Measurements from ENCODE around the gene UBE2I.
A peak's percentile ranks its signal among the peaks of the same experiment; 100 is the strongest.

UBE2I gene

GRCh38 chr16:1338119-1338730, 28.8 kb downstream of the UBE2I start:
- FAIRE-seq (no peak), DNase-seq (ENCODE audit: extremely low spot score, insufficient read length, low read depth) (no peak)

- FAIRE-seq (no peak), DNase-seq (ENCODE audit: extremely low spot score, insufficient read length, low read depth) (no peak)
Measured at GRCh38 chr16:1338855-1339675, 29.6 kb downstream of the UBE2I start.

- FAIRE-seq: no peak
- no peak for DNase-seq (ENCODE audit: extremely low spot score, insufficient read length, low read depth)
Measured at GRCh38 chr16:1340730-1341494, 31.5 kb downstream of the UBE2I start.

GRCh38 chr16:1341495-1342420, 32.3 kb downstream of the UBE2I start:
- DNase-seq (ENCODE audit: extremely low spot score, insufficient read length, low read depth) (no peak), FAIRE-seq (no peak)

GRCh38 chr16:1342526-1343427, 33.3 kb downstream of the UBE2I start:
- peak; percentile 100 for FAIRE-seq

GRCh38 chr16:1343428-1344242, 34.2 kb downstream of the UBE2I start:
- FAIRE-seq (no peak), DNase-seq (ENCODE audit: extremely low spot score, insufficient read length, low read depth) (no peak)

More at GRCh38 chr16:1342526-1343427, 33.3 kb downstream of the UBE2I start:
- DNase-seq (ENCODE audit: extremely low spot score, insufficient read length, low read depth): peak; percentile 100

GRCh38 chr16:1344499-1344898, 35.1 kb downstream of the UBE2I start:
- DNase-seq (ENCODE audit: extremely low spot score, insufficient read length, low read depth) (no peak), FAIRE-seq (no peak)

GRCh38 chr16:1345087-1345486, 35.7 kb downstream of the UBE2I start:
- DNase-seq (ENCODE audit: extremely low spot score, insufficient read length, low read depth): no peak
- FAIRE-seq: no peak

- no peak for FAIRE-seq
- no peak for DNase-seq (ENCODE audit: extremely low spot score, insufficient read length, low read depth)
Measured at GRCh38 chr16:1345651-1346421, 36.4 kb downstream of the UBE2I start.

- no peak for DNase-seq (ENCODE audit: extremely low spot score, insufficient read length, low read depth)
Measured at GRCh38 chr16:1346422-1347285, 37.2 kb downstream of the UBE2I start.

GRCh38 chr16:1347286-1347855, 37.9 kb downstream of the UBE2I start:
- no peak for FAIRE-seq
- no peak for DNase-seq (ENCODE audit: extremely low spot score, insufficient read length, low read depth)

More at GRCh38 chr16:1346422-1347285, 37.2 kb downstream of the UBE2I start:
- FAIRE-seq: no peak

- DNase-seq (ENCODE audit: extremely low spot score, insufficient read length, low read depth): no peak
Measured at GRCh38 chr16:1347962-1348361, 38.5 kb downstream of the UBE2I start.

GRCh38 chr16:1348441-1348840, 39.0 kb downstream of the UBE2I start:
- no peak for FAIRE-seq
- DNase-seq (ENCODE audit: extremely low spot score, insufficient read length, low read depth): no peak

More at GRCh38 chr16:1347962-1348361, 38.5 kb downstream of the UBE2I start:
- FAIRE-seq: no peak

GRCh38 chr16:1348926-1349325, 39.5 kb downstream of the UBE2I start:
- DNase-seq (ENCODE audit: extremely low spot score, insufficient read length, low read depth) (no peak), FAIRE-seq (no peak)

GRCh38 chr16:1349351-1349750, 39.9 kb downstream of the UBE2I start:
- FAIRE-seq (no peak), DNase-seq (ENCODE audit: extremely low spot score, insufficient read length, low read depth) (no peak)

- DNase-seq (ENCODE audit: extremely low spot score, insufficient read length, low read depth) (no peak), FAIRE-seq (no peak)
Measured at GRCh38 chr16:1349951-1350350, 40.5 kb downstream of the UBE2I start.
